Smooth muscle cell (in vitro differentiated cells): Measurements from ENCODE around the gene RPS26. TPM values are rescaled to one million over a fixed set of nuclear protein-coding genes. Genes with fewer than 3 reads are reported as not detected.
"Not testable (repeated sequence)": the region's sequence is repeated elsewhere in the genome, so short reads cannot be mapped to it uniquely, and the experiment has no call there.

ENCODE experiments used
- DNase-seq: peaks from one replicate; lab custom pipeline; 2025; ENCODE audit not compliant: unreplicated experiment; lab: John Stamatoyannopoulos, UW
- H2AFZ ChIP-seq: fragments of 200-600 bp; sonication (generic); 2 replicates; pipeline ENCODE4 v1.6.0; 2016; ENCODE audit warnings: antibody characterized with exemption, low read depth, mild to moderate bottlenecking
- H3F3A ChIP-seq: fragments of 200-600 bp; sonication (generic); 2 replicates; pipeline ENCODE4 v1.6.0; 2017; ENCODE audit warnings: antibody characterized with exemption, low read depth
- H3K27ac ChIP-seq: fragments of 200-600 bp; sonication (generic); 2 replicates; pipeline ENCODE4 v1.5.1; 2016; ENCODE audit warnings: low read depth, mild to moderate bottlenecking
- H3K27me3 ChIP-seq: fragments of 200-600 bp; sonication (generic); 2 replicates; pipeline ENCODE4 v1.6.1; 2016; ENCODE audit warnings: low read depth, mild to moderate bottlenecking
- H3K36me3 ChIP-seq: fragments of 200-600 bp; sonication (generic); 2 replicates; pipeline ENCODE4 v1.5.1; 2016; ENCODE audit warnings: low read depth
- H3K4me1 ChIP-seq: fragments of 200-600 bp; sonication (generic); 2 replicates; pipeline ENCODE4 v1.5.1; 2016; ENCODE audit warnings: low read depth
- H3K4me2 ChIP-seq: fragments of 200-600 bp; sonication (generic); 2 replicates; pipeline ENCODE4 v1.6.0; 2016; ENCODE audit warnings: mild to moderate bottlenecking
- H3K4me3 ChIP-seq: fragments of 200-600 bp; sonication (generic); 2 replicates; pipeline ENCODE4 v1.5.1; 2016; ENCODE audit warnings: mild to moderate bottlenecking
- H3K79me2 ChIP-seq: fragments of 200-600 bp; sonication (generic); 2 replicates; pipeline ENCODE4 v1.6.0; 2016; ENCODE audit warnings: low read depth, mild to moderate bottlenecking
- H3K9ac ChIP-seq: fragments of 200-600 bp; sonication (generic); 2 replicates; pipeline ENCODE4 v1.6.0; 2016; ENCODE audit warnings: low read depth
- H3K9me3 ChIP-seq: fragments of 200-600 bp; sonication (generic); replicated peaks from 2 replicates; pipeline ENCODE4 v1.5.1; 2016; ENCODE audit warnings: low read depth
- H4K20me1 ChIP-seq: fragments of 200-600 bp; sonication (generic); 2 replicates; pipeline ENCODE4 v1.6.0; 2016; ENCODE audit warnings: low read depth
- CTCF ChIP-seq: fragments of 200-600 bp; sonication (generic); IDR thresholded peaks from 2 replicates; pipeline ENCODE4 v1.5.1; 2017; ENCODE audit warnings: borderline replicate concordance, mild to moderate bottlenecking, antibody characterized with exemption; ENCODE audit not compliant: insufficient read depth, poor library complexity, severe bottlenecking
- WGBS: methylation state at CpG from one replicate; pipeline ENCODE4 v1.1.7; 2016; ENCODE audit warnings: low lambda C conversion rate; 5-methylcytosine and 5-hydroxymethylcytosine counted together
- polyA plus RNA-seq: library from polyadenylated mRNA; unstranded; fragments of >200 nt; fragmentation: Nextera tagmentation; extraction: Ambion mirVana; gene quantifications from 2 replicates; pipeline ENCODE4 v1.2.1, GENCODE V29; 2016
- total RNA-seq: library from RNA; depleted of rRNA; stranded (reverse); fragments of >200 nt; gene quantifications from 2 replicates; pipeline ENCODE4 v1.2.3, GENCODE V29; 2014

The RPS26 gene
- total and polyA plus RNA-seq, 2 experiments from 2014 or later = 282 to 845 TPM

GRCh38 chr12:55996201-55996714, 45.5 kb upstream of the RPS26 start:
- Histone ChIP-seq H3K4me1 (peaks cover 5% of the 10 kb centered on the region), H3K79me2 (peaks cover 5% of the 10 kb centered on the region), H3F3A (peaks cover 9% of the 10 kb centered on the region), H3K36me3 (no peaks in the 10 kb centered on the region), H3K4me2 (peak overlapping the region; percentile 94), H4K20me1 (no peaks in the 10 kb centered on the region), H3K27ac (peak overlapping the region; percentile 24), H3K9me3 (no peaks in the 10 kb centered on the region), H3K9ac (no peak overlapping the region), H3K4me3 (peak overlapping the region; percentile 79), H3K27me3 (no peaks in the 10 kb centered on the region), H2AFZ (no peak overlapping the region)
- TF ChIP-seq CTCF = peak; percentile 89
- WGBS = 71% methylated on average over 14 of the region's 14 CpGs
- no peak for DNase-seq

- Histone ChIP-seq H3K79me2 (peaks cover 5% of the 10 kb centered on the region), H3K9me3 (no peaks in the 10 kb centered on the region), H2AFZ (no peak within 1 kb of the TSS), H3K27ac (peak within 1 kb of the TSS; percentile 24), H3K9ac (peak within 1 kb of the TSS; percentile 71), H3K36me3 (no peaks in the 10 kb centered on the region), H3K4me2 (peak within 1 kb of the TSS; percentile 94), H3F3A (peaks cover 9% of the 10 kb centered on the region), H3K27me3 (no peaks in the 10 kb centered on the region), H4K20me1 (no peaks in the 10 kb centered on the region), H3K4me3 (peak within 1 kb of the TSS; percentile 79), H3K4me1 (peaks cover 5% of the 10 kb centered on the region)
- TF ChIP-seq CTCF = no peak
- WGBS = 8% methylated on average over 27 of the region's 27 CpGs
- peak; percentile 69 for DNase-seq
Observed at GRCh38 chr12:55996715-55997534, 44.8 kb upstream of the RPS26 start, which contains the start of gene SUOX. Gene SUOX, plus strand, starts transcription at chr12:55997276. Its CDS starts 4,946 bp downstream, at chr12:56002222.

DNA sequence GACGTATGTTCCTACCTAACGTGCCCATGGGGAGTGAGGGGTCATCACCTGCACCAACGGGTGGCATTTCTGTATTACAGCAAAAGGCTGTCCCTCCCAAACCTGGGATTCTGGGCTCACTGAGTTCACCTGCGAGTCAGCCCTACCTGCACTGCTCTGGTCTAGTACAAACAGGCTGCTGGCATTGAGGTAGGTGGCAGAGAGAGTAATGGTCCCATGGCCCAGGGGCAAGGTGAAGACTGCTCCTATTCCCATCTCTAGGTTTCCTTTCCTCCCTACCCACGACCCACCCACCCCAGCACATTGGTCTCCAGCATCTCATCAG, 44.2 kb upstream of the RPS26 start:
- 4% methylated on average over 4 of the region's 5 CpGs for WGBS
- Histone ChIP-seq H3K27ac (no peak overlapping the region), H2AFZ (no peak overlapping the region), H3K4me2 (peak overlapping the region; percentile 94), H3K27me3 (no peaks in the 10 kb centered on the region), H3K9ac (peak overlapping the region; percentile 71), H3K9me3 (no peaks in the 10 kb centered on the region), H3K36me3 (no peaks in the 10 kb centered on the region), H3K4me1 (peaks cover 5% of the 10 kb centered on the region), H4K20me1 (no peaks in the 10 kb centered on the region), H3K79me2 (peaks cover 5% of the 10 kb centered on the region), H3K4me3 (peak overlapping the region; percentile 79), H3F3A (peaks cover 9% of the 10 kb centered on the region)
- TF ChIP-seq CTCF = no peak
- DNase-seq = no peak

GRCh38 chr12:55999522-55999921, 42.2 kb upstream of the RPS26 start:
- not testable (repeated sequence) for H2AFZ ChIP-seq, DNase-seq, H4K20me1 ChIP-seq, H3K9ac ChIP-seq, H3K36me3 ChIP-seq, H3K4me1 ChIP-seq, H3F3A ChIP-seq, H3K4me3 ChIP-seq, H3K27me3 ChIP-seq, H3K4me2 ChIP-seq, H3K27ac ChIP-seq, H3K9me3 ChIP-seq, H3K79me2 ChIP-seq
- WGBS = 84% methylated on average over 6 of the region's 6 CpGs

DNA sequence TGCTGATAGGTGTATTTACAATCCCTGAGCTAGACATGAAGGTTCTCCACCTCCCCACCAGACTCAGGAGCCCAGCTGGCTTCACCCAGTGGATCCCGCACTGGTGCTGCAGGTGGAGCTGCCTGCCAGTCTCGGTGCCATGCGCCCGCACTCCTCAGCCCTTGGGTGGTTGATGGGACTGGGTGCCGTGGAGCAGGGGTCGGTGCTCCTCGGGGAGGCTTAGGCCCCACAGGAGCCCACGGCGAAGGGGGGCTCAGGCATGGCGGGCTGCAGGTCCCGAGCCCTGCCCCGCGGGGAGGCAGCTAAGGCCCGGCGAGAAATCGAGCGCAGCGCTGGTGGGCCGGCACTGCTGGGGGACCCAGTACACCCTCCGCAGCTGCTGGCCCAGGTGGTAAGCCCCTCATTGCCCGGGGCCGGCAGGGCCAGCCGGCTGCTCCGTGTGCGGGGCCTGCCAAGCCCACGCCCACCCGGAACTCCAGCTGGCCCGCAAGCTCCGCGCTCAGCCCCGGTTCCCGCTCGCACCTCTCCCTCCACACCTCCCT, 41.6 kb upstream of the RPS26 start:
- H3K27ac ChIP-seq, H3K9me3 ChIP-seq, H3K9ac ChIP-seq, H3F3A ChIP-seq, DNase-seq, H3K79me2 ChIP-seq, H3K4me2 ChIP-seq, H3K4me1 ChIP-seq, H3K4me3 ChIP-seq, H3K36me3 ChIP-seq, H2AFZ ChIP-seq, H3K27me3 ChIP-seq, H4K20me1 ChIP-seq: not testable (repeated sequence)
- 99% methylated on average over 27 of the region's 33 CpGs for WGBS
